Lung microvascular endothelial cell (primary cell): ENCODE measurements around the gene ABCC2. TPM values are rescaled to one million over a fixed set of nuclear protein-coding genes. Genes with fewer than 3 reads are reported as not detected.
"Not testable (repeated sequence)": the region's sequence is repeated elsewhere in the genome, so short reads cannot be mapped to it uniquely, and the experiment has no call there.

ENCODE experiments used
- DNase-seq, 2 donors: peaks; one replicate each; pipeline versions ENCODE4 v3.0.0 to v3.0.0-alpha.2; 2010; ENCODE audit warnings: low read depth in 2 of 2
- total RNA-seq: library from RNA; depleted of rRNA; stranded (reverse); fragments of >200 nt; gene quantifications from 2 replicates; pipeline ENCODE4 v1.2.1, GENCODE V29; 2014

Gene ABCC2
- 0.44 and 0.60 TPM in 2 replicates for total RNA-seq

DNA sequence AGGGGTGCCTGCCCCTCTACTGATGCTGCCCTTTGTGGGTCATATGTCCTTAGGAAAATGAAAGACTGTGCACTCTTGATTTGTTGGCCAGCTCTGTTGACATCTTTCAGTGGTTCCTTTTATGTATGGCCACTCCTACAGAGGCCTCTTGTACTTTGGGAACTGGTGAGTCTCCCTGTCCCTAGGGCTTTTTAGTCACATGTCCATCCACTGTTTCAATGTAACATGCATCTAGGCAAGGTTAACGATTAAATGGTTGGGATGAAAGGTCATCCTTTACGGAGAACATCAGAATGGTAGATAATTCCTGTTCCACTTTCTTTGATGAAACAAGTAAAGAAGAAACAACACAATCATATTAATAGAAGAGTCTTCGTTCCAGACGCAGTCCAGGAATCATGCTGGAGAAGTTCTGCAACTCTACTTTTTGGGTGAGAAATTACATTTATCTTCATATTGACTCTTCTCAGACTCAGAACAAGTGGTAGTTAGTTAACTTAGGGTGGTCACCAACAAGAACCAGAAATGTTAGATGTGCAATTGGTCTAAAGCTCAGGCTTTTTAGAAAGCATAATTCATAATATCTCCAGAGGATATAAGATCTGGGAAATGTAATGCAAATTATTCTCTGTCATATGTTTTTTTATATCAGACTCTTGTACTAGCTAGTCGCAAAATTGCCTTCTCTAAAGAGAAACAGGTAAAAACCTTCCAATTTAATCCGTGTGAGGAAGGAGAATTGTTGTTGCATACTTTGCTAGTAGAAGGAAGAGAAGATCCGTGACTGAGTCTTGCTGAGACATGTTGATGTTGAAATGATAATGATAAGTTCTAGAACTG lies at the start of gene ABCC2:
TSS of gene ABCC2 (plus strand) at position 194 of the 840 bp plus-strand sequence. CDS start at position 399, 205 bp downstream.
- no peak for DNase-seq

DNA sequence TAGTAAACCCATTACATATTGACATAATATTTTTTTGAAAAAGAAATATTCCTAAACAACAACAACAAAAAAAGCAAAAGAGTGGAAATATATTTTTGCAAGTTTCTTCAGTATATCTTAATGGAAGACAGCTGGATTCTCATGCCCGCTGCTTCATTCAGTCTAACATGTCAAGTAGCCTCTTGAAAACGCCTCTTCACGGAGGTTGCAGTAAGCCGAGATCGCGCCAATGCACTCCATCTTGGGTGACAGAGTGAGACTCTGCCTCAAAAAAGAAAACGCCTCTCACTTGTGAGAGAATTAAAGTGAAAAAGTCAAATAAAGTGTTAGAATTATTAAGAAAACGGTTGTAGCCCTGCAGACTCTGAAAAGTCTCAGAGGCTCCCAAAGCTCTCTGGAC lies 49.1 kb upstream of the ABCC2 start:
- DNase-seq: no peak

DNA sequence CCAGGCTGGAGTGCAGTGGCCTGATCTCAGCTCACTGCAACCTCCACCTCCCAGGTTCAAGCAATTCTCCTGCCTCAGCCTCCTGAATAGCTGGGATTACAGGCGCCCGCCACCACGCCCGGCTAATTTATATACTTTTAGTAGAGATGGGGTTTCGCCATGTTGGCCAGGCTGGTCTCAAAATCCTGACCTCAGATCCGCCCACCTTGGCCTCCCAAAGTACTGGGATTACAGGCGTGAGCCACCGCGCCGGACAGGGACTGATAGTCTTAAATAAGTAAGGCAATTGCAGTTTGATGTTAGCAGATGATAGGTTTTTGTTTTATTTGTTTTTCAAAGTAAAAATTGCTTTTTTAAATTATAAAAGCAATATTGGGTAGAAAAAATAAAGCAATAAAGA lies 48.3 kb upstream of the ABCC2 start:
- not testable (repeated sequence) for DNase-seq

DNA sequence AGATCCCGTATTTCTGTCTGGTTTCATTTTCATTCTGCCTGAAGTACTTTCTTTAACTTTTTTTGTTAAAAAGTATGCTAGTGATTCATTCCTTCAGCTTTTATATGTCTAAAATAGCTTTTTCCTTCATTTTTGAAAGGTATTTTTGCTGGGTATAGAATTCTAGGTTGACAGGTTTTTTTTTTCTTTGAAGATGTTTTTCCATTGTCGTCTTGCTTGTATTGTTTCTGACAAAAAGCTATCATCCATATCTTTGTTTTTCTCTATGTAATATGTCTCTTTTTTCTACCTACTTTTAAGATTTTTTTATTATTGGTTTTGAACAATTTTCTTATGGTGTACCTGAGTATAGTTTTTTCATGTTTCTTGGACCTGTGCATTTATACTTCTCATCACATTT lies 42.2 kb upstream of the ABCC2 start:
- no peak for DNase-seq

DNA sequence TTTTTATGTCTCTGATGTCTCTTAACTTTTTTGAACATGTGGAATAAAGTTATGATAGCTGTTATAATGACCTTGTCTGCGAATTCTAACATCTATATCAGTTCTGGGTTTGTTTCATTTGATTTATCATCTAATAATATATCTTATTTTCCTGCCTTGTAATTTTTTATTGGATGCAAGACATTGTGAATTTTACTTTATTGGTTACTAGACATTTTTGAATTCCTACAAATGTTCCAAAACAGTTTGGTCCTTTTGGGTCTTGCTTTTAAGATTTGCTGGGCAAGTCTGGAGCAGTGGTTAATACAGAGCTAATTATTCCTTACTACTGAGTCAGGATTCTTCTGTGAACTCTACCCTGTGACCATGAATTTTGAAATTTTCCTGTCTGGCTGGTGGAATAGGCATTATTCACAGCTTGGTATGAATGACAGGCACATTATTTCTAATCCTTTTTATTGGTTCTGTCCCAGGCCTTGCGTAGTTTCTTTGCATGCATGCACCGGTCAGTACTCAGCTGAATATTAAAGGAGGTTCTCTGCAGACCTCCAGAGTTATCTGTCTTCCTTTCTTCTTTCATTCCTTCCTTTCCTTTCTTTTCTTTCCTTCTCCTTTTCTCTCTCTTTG lies 41.4 kb upstream of the ABCC2 start:
- DNase-seq: no peak

DNA sequence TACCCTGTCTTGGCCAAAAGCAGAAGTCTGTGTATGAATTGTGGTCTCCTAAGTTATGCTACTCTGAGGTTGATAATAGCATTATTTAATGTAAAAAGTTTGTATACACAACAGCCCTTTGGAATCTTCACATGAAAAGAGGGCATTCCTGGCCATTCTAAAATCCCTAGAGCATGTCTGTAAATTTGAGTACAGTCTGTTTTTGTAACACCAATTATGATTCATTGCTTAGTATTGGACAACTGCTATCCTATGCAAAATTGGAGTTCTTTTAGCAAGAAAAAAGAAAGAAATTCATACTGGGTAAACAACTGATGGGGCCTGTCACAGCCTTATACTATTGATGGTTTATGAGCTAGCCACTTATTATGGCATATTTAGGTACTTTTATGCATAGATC lies 40.2 kb upstream of the ABCC2 start:
- no peak for DNase-seq

DNA sequence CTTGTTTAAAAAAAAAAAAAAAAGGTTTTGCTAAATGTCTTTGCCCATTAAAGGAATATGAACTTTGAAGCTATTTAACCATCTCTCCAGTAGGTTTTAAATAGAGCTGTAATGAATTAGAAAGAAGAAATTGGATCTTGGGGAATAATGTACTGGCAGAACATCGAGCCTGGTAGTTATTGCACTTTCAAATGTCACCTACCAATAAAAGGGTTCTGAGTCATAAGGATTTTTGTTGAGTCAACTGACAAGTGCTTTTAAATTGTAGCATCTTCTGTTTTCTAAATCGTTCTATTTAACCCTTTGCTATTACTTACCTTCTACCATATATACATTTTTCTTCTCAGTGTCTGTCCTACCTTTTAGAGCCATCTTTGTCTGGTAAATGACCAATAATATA lies 39.7 kb upstream of the ABCC2 start:
- DNase-seq: no peak

DNA sequence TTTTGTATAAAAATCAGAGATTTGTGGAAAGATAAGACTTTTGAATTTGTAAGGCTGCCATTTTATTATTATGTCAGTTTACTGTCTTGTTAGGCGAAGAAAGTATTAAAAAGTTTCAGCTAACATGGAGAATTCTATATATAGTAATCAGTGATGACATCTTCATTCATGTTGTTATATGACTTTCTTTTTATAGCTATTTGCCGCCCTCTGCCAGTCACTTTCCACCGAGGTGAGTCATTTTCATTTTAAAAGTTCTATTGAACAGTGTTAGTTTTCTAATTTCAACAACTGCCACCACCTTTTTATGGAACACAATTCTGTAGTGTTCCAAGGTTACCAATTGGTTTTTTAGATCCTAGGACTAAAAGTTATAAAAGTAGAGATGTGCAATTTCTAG lies 38.6 kb upstream of the ABCC2 start:
- peak in 1 of 2 donors; percentile 35 for DNase-seq

DNA sequence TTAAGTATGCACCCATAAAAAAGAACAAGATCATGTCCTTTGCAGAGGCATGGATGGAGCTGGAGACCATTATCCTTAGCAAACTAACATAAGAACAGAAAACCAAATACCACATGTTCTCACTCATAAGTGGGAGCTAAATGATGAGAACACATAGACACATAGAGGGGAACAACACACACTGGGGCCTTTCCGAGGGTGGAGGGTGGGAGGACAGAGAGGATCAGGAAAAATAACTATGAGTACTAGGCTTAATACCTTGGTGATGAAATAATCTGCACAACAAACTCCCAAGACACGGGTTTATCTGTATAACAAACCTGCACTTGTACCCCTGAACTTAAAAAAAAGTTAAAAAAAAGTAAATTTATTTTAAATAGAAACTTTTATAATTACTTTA lies 36.3 kb upstream of the ABCC2 start:
- DNase-seq: not testable (repeated sequence)

DNA sequence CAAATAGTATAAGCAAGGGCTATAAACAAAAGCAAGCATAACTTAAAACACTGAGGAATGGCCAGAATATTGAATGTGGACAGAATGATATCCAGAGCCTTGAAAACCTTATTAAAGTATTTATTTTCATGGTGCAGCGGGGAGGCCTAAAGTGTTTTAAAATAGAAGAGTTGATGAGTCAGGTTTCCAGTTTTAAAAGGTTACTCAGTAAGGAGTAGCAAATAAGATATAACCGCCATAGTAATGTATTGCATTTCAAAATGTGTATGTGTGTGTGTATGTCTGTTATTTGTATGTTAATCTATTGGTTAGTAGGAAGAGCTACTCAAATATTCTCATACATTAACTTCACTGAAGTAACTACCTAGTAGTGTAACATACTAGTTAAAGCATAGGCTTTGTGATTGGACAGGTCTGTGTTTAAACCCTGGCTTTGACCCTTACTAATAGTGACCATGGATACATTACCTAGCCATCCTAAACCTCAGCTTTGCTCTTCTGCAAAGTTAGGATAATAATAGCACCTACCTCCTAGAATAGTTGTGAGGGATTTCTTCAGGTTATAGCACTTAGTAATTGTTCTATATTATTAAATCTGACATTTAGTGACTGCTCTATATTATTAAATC lies 33.5 kb upstream of the ABCC2 start:
- no peak for DNase-seq

DNA sequence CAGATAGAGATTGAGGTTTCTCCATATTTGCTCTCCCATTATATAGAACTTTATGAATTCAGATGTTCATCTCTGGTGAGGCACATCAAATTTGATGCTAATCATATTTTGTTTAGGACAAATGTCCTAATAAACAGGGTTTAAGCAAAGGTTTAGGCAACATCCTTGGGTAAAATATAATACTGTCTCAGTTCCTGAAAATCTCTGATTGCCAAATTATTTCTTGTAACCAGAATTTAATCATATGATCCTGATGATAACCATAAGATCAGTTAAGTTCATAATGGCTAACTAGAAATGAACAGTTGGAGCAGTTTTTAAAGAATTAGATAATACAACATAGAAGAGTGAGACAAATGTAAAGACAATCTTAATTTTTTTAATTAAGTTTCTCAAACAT lies 31.8 kb upstream of the ABCC2 start:
- no peak for DNase-seq

DNA sequence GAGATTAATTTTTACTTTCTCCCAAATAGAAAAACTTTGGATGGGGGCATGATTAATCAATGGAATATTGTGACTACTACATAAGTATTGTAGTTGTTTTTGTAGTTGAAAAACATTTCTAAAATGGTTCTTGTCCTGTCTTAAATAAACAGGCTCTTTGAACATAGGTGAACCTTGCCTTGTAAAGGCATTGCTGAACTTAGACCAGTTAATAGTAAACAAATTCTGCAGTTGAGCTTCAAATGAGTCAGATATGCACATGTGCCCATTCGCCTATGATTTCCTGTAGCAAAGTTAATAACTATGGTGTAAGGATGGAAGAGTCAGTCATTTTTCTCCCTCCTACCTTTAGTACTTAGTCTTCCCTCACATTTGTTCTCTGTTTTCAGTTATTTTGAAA lies 27.8 kb upstream of the ABCC2 start:
- peak in 1 of 2 donors; percentile 56 for DNase-seq

DNA sequence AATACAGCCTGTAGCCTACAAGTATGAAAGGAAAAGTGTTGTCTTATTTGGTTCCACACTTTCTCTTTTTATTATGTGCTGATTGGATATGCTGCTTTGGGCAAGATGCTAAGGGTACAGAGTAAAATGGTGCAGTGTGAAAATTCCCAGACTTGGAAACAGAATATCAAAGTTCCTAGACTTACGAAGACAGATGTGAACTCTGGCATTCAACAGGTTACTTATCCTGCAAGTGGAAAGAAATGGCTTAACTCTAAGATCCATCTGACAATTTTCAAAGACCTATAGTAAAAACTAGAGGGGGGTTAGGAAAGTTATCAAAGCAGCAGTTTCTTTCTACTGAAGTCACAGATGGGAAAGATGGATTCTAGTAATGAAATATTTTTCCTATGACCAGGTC lies 26.3 kb upstream of the ABCC2 start:
- DNase-seq: no peak

DNA sequence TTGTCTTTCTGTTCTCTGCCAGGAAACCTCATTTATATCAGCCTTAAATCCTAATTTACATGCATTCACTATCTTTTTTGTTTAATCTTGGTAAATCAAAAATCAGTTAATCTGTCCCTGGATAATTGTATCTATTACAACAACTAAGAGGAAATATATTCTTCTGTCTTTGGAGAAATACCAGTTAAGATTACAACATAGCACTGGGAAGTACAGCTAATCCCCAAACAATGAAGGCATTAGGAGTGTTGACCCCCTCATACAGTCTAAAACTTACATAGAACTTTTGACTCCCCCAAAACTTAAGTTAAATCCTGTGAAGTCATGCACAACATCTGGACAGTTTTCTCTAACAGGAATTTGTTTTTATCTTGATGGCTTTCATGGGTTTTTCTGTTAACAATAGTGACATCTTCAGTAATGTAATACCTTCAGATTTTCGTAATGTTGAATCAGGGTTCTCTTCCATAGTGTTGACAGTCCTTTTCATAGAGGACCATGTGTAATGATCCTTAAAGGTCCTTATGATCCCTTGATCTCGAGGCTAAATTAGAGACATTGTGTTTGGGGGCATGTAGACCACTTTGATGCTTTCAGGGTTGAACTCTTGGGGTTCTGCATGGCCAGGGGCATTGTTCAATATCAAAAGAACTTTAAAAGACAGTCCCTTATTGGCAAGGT lies 24.1 kb upstream of the ABCC2 start:
- DNase-seq: no peak

DNA sequence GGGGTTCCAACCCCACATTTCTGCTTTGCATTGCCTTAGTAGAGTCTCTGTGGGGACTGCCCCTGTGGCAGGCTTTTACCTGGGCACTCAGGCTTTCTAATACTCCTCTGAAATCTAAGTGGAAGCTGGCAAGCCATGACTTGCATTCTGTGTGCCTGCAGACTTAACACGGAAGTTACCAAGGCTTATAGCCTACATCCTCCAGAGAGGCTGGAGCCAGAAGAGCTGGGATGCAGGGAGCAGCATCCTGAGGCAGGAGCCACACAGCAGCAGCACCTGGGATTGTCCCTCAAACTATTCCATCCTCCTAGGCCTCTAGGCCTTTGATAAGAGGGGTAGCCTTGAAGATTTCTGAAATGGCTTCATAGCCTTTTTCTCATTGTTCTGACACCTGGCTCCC lies 22.1 kb upstream of the ABCC2 start:
- DNase-seq: no peak

DNA sequence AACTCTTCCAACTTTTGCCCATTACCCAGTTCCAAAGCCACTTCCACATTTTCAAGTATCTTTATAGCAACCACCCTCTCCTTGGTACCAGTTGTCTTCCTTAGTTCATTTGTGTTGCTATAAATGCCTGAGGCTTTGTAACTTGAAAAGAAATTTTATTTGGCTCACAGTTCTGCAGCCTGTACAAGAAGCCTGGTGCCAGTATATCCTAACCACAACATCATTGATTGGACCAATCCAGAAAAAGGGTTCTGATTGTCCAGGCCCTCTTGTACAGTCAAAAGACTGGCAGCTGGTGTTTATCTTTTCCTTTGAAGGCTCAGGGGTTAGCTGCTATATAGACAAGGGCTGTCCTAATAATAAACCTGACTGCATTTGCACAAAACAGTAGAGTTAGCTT lies 21.1 kb upstream of the ABCC2 start:
- DNase-seq: no peak

DNA sequence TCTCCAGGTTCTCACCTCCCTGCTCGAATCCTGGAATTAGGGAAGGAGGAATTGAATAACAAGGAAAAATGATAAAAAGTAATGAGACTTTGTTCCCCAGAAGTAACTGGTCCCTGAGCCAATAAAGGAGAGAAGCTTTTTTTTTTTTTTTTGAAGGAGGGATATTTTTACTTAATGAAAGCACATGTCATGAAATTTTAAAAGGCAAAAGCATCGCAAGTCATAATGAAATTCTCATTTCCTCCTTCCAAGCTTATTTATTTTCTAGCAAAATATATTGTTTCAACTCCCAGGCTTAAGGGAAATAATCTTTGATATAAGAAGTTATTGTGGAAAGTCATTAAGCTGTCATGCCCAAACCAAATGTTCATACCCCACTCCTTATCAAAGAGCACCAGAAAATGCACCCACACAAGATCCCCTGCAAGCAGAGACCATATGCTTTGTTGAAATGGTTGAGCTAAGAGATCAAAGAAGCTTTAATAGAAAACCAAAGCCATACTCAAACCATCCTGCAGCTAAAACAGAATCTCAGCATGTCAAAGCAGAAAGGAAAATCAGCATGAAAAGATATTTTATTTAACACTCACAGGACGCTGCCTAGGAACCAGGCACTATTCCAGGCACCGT lies 16.7 kb upstream of the ABCC2 start:
- DNase-seq: no peak

DNA sequence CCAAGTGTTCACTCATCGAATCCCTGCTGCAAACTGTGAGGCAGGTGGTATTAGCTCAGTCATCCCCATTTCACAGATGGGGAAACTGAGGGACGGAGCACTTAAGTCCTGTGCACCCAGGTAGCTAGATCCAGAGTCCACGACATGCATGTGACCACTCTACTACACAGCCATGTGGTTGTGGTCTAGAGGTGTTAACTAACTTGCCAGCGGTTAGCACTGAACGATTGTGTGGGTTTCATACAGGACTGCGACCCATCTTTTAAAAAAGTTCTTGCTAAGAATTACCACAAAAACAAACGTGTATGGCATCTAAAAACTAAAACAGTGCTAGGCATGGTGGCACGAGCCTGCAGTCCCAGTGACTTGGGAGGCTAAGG lies 16.1 kb upstream of the ABCC2 start:
- no peak for DNase-seq

DNA sequence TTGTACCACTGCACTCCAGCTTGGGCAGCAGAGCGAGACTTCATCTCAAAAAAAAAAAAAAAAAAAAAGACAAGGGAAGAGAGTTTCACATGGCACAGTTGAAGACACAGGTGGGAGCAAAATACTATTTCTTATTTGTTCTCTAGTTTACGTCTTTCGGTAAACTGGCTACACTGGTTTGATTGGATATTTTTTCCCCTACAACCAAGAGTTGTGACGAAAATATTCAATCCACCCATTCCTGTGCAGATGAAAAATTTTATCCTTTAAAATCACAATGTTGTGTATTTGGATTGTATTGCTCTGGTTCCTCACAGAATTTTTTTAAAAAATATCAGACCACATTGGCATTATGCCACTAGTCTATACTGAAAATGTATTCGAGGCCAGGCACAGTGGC lies 14.5 kb upstream of the ABCC2 start:
- DNase-seq: no peak

DNA sequence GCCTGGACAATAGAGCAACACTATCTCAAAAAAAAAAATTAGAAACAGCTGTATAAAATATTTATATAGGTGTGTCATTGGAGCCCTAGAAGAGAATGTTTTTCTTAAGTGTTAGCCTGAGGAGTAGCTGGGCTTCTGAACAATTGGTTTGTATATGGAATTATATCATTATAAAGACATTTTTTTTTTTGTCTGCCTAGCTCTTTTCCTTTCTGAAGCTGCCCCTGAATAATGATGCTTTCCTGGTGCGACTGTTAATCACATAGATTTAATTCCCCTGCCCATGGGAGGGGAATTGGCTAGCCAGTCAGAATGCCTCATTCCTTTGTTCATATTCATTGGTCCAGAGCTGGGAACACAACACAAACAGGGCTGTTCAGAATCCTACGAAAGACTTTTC lies 13.9 kb upstream of the ABCC2 start:
- no peak for DNase-seq

DNA sequence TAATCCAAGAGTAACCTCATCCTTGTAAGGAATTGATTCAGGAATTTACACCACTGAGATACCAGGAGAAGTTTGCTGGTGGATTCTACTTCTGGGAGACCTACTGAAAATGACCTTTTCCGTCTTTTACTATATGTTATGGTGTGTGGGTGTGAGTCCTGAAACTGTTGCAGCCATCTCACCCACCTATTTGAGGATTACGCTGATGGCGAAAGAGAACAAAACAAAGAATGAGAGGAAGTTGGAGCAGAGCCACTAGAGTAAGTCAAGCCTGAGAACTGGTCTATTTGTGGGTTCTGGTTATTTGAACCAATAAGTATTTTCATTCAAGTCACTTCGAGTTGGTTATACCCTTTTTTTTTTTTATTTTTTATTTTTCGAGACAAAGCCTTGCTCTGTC lies 12.7 kb upstream of the ABCC2 start:
- peak in 1 of 2 donors; percentile 43 for DNase-seq
